Upper lobe of right lung (tissue), 1 donor: Measurements from ENCODE around the gene GALNTL6. TPM values are rescaled to one million over a fixed set of nuclear protein-coding genes. Genes with fewer than 3 reads are reported as not detected.

ENCODE experiments used
- ATAC-seq: fragments of 200-7000 bp; cut with Tn5 transposase; one replicate; pipeline ENCODE4 v1.9.1; 2020; ENCODE audit warnings: mild to moderate bottlenecking, moderate library complexity
- DNase-seq: peaks from one replicate; pipeline ENCODE4 v3.0.0-alpha.2; 2020
- H3K27ac ChIP-seq: fragments of 200-600 bp; one replicate; pipeline ENCODE4 v1.8.0; 2022
- H3K27me3 ChIP-seq: fragments of 200-600 bp; one replicate; pipeline ENCODE4 v1.8.0; 2022; ENCODE audit warnings: mild to moderate bottlenecking
- H3K36me3 ChIP-seq: fragments of 200-600 bp; one replicate; pipeline ENCODE4 v1.8.0; 2022
- H3K4me1 ChIP-seq: fragments of 200-600 bp; one replicate; pipeline ENCODE4 v1.8.0; 2022
- H3K4me3 ChIP-seq: fragments of 200-600 bp; one replicate; pipeline ENCODE4 v1.8.0; 2022; ENCODE audit warnings: mild to moderate bottlenecking
- H3K9me3 ChIP-seq: fragments of 200-600 bp; one replicate; pipeline ENCODE4 v1.8.0; 2022
- CTCF ChIP-seq: fragments of 200-600 bp; IDR thresholded peaks from one replicate; pipeline ENCODE4 v1.8.0; 2022; ENCODE audit warnings: antibody characterized with exemption
- intact Hi-C: fragments of 100-400 bp; cut with DNase I; formaldehyde crosslinking; loops from one replicate; pipeline ENCODE4 v1.11.0; 2022
- total RNA-seq: library from RNA; stranded (reverse); fragmentation: NEBNext Ultra II Directional; extraction: Animal tissue kit (Norgen Biotek cat#: 25700); gene quantifications from one replicate; pipeline ENCODE4 v1.2.1, GENCODE V29; 2021
- donor health status: DM: no; HTN: yes; CAD: no; lungs with severe emphysema.

The GALNTL6 gene
- total RNA-seq, 1 donor from 2014 or later = 0.20 TPM

- no peak for TF ChIP-seq CTCF
- DNase-seq (no peak), ATAC-seq (no peak)
- intact Hi-C loops = no loop called here
- no peak overlapping the region for H3K27ac ChIP-seq
- H3K27me3 ChIP-seq = no peaks in the 10 kb centered on the region
- H3K36me3 ChIP-seq = no peaks in the 10 kb centered on the region
- H3K4me3 ChIP-seq = no peak overlapping the region
- H3K9me3 ChIP-seq = no peaks in the 10 kb centered on the region
- no peaks in the 10 kb centered on the region for H3K4me1 ChIP-seq
Measured at GRCh38 chr4:172813359-172813923, 1000.2 kb downstream of the GALNTL6 start.

DNA sequence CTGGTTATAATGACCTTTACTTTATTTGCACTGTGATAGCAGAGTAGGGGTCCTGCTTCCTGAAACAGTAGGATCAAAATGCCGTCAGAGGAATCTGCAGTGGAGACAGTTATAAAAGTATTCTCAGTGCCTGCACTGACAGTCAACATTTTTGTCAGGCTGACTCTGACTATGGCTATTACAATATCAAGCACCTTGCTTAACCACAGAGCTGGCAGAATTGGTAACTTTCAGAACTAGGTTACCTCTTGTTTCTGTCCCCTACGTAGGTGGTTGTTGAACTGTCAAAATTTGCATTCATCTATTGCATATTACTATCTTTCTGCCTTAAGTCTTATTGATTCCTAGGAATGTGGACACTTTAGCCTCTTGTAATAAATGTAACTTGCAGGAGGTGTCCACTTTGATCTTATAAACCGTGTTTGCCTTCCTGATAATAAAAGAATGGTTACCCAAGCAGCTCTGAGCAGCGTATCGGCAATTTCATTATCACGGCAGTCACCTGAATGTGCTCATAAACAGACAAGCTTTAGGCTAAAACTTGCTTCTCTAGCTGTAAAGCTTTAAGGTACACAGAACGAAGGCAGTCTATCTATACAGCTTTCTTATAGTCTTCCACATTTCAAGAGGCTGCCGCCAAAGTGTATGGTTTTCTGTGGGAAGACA lies 1002.4 kb downstream of the GALNTL6 start:
- intact Hi-C loops = no loop called here
- no peaks in the 10 kb centered on the region for H3K4me1 ChIP-seq
- no peaks in the 10 kb centered on the region for H3K9me3 ChIP-seq
- no peaks in the 10 kb centered on the region for H3K27me3 ChIP-seq
- H3K36me3 ChIP-seq = no peaks in the 10 kb centered on the region
- H3K27ac ChIP-seq = no peak overlapping the region
- no peak for TF ChIP-seq CTCF
- no peak for ATAC-seq
- H3K4me3 ChIP-seq = no peak overlapping the region
- no peak for DNase-seq

GRCh38 chr4:172818901-172819300 lies 1005.7 kb downstream of the GALNTL6 start:
- intact Hi-C loops = no loop called here
- no peak overlapping the region for H3K4me3 ChIP-seq
- no peak for TF ChIP-seq CTCF
- DNase-seq = no peak
- H3K27ac ChIP-seq = no peak overlapping the region
- H3K9me3 ChIP-seq = no peaks in the 10 kb centered on the region
- H3K27me3 ChIP-seq = no peaks in the 10 kb centered on the region
- no peak for ATAC-seq
- no peaks in the 10 kb centered on the region for H3K4me1 ChIP-seq
- no peaks in the 10 kb centered on the region for H3K36me3 ChIP-seq

DNA sequence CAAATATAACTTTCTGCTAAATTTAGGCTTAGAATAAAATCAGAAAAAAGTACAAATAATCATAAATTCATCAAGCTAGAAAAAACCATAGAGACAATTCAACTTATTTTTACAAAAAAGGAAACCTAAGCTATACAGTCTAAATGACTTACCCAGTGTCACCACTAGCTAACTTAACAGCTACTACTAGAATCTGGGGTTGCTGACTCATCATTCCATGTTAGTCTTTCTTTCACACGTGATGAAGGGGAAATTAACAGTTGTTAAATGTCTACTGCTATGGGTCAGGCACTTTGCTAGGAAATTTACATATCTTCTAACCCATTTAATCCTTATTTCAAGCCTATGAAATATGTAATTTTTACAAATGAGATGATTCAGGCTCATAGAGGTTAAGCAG lies 1006.1 kb downstream of the GALNTL6 start:
- no peak for TF ChIP-seq CTCF
- Histone ChIP-seq H3K4me1 (no peaks in the 10 kb centered on the region), H3K9me3 (no peaks in the 10 kb centered on the region), H3K27me3 (no peaks in the 10 kb centered on the region), H3K4me3 (no peak overlapping the region), H3K27ac (no peak overlapping the region), H3K36me3 (no peaks in the 10 kb centered on the region)
- no peak for DNase-seq
- ATAC-seq = no peak
- intact Hi-C loops = no loop called here

DNA sequence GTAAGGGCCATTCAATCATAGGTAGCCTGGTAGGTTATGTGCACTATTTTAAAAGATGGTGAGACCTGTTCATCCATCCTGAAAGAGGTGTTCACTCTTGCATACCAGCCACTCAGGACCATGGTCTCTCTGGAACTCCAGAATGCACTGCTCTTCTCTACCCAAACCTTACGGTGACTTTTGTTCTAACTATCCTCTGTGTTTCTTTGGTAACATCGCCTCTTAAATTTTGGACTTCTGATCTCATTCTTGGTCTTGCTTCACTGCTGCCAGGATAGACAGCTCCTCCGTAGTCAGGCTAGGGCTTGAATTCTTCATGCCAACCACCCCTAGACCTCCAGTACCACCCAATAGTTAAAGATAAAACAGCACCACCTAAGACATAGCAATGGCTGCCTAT lies 1009.1 kb downstream of the GALNTL6 start:
- DNase-seq (no peak), ATAC-seq (no peak)
- Histone ChIP-seq H3K4me1 (no peaks in the 10 kb centered on the region), H3K9me3 (no peaks in the 10 kb centered on the region), H3K36me3 (no peaks in the 10 kb centered on the region), H3K27me3 (no peaks in the 10 kb centered on the region), H3K4me3 (no peak overlapping the region), H3K27ac (no peak overlapping the region)
- intact Hi-C loops = no loop called here
- no peak for TF ChIP-seq CTCF

- Histone ChIP-seq H3K27ac (no peak overlapping the region), H3K36me3 (no peaks in the 10 kb centered on the region), H3K4me1 (no peaks in the 10 kb centered on the region), H3K27me3 (no peaks in the 10 kb centered on the region), H3K9me3 (no peaks in the 10 kb centered on the region), H3K4me3 (no peak overlapping the region)
- no peak for TF ChIP-seq CTCF
- ATAC-seq (no peak), DNase-seq (no peak)
- intact Hi-C loops = no loop called here
Measured at GRCh38 chr4:172826346-172826745, 1013.1 kb downstream of the GALNTL6 start.
